Right lung (tissue), 5 donors: ENCODE results near the gene LIN54. TPM values are rescaled to one million over a fixed set of nuclear protein-coding genes. Genes with fewer than 3 reads are reported as not detected.

ENCODE experiments used
- DNase-seq, 2 donors: peaks; one replicate each; pipeline ENCODE4 v3.0.0-alpha.2; 2013
- polyA plus RNA-seq, 5 donors: library from polyadenylated mRNA; unstranded; fragments of 120-200 nt; gene quantifications; one replicate each; pipeline versions ENCODE4 v1.2.1 to v1.2.3, GENCODE V29; 2013; ENCODE audit warnings: inconsistent platforms in 1 of 5, low replicate concordance in 1 of 5; ENCODE audit not compliant: insufficient read length in 5 of 5, insufficient read depth in 1 of 5

LIN54 gene
- polyA plus RNA-seq, 5 donors, result 11.1 to 19.1 (median 15.7) TPM

DNA sequence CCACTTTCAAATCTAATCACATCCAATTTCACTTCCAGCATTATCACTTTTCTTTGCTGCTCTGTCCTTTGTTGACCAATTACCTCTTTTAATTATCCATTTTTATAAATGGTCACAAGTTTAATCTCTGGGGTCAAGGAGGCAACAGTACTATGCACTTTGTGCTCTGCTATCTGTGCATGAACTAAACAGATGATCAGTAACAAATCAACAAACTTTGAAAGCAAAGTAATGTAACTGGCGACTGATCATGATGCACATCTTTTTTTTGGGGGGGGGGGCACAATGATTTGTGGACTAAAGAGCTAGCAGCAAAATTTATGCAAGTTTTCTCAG is 118.2 kb downstream of the LIN54 start:
- no peak for DNase-seq

DNA sequence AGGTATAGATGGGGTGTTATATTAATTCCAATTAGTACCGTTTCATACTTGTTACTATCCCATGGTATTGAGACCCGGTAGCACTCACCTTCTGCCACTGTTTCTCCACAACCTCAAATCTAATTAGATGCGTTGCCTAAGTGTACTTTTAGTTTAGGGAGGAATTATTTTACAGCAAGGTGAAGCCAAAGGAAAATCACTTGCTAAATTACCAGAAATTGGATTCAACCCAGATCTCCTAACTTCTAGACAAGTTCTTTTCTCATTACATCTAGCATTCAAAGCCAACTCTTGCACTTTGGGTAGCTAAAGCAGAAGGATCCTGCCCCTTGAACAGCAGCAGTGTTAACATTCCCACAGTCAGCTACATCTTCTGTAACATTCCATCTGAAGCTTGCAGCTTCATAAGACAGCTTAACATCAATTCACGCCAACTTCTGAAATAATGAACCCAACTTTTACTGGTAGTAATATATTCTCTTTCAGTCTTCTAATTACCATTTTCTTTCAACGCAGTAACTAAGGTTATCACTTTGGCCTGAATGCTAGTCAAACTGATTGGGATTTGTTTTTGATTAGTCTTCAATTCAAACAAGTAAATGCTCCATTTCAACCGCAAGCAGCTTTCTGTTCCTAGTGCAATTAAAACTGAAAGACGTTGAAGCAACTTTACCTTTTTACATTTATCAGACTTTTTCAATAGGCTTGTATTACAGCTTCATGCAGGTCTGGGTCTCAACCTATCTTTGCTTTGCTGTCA is 118.7 kb downstream of the LIN54 start:
- peak in 1 of 2 donors; percentile 7 for DNase-seq

DNA sequence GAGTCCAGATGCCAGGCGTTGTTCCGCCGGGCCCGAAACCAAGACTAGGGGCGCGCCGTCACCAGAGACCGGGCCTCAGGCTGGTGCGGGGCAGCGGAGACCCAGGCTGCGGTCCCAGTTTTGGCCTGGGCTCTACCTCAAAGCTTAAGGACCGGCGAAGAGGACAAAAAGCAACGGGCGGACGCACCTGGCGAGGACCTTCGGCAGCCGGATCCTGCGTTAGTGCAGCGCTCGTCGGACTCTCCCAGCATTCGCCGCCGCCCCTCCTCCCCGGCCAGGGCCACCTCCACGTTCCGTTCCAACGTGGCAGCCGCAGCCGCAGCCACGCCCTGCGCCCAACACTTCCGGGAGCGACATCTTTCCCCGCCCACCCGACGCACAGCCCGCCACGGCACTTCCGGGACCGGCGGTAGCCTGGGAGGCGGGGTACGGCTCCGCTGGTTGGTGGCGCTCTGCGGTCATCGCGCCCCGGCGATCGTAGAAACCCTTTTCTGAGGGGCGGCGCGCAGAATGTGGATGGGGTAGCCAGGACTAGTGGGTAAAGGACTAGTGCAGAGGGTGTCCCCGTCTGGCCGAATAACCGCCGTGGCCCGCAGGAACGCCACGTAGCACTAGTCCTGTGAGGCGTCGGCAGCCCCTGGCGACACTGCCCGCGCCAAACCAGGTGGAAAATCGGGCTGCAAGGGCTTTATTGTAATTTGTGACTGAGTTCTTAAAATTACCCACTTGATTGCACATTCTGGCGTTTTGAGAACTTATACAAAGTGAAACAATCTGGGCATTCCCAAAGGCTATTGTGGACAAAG is 119.5 kb downstream of the LIN54 start, which contains the start of gene SEC31A:
Gene SEC31A, minus strand, starts transcription at position 253 of the 806 bp plus-strand sequence. CDS start 9,217 bp downstream, outside the sequence.
- DNase-seq, result peak; percentile 94 to 95

DNA sequence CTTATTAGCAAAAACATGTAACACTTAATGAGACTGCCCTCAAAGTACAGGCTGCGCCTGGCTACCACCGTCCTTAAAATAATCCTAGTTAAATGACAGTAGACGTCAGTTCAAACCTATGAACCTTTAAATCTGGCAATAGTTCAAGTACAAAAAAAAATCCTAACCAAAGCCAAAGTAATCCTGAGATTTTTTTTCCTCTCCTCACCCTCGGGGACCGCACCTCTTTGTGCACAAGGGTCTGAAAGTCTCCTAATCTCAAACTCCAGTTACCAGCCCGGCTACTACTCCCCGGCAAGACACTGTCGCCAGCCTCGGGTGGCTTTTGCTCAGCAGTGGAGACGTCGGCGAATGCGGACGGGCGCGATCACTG is 120.1 kb downstream of the LIN54 start:
- no peak for DNase-seq

DNA sequence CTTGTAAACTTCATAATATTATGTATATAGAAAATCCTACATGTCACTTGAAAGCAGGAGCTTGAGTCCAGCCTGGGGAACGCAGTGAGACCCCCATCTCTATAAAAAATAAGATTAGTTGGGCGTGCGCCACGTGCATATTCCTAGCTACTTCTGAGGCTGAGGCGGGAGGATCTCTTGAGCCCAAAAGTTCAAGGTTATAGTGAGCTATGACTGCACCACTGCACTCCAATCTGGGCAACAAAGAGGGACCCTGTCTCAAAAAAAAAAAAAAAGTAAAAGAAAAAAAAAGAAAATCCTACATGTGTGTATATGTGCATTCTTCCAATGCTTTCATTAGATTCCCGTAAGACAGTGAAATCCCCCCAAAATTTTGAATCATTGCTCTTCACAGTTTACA is 121.3 kb downstream of the LIN54 start:
- no peak for DNase-seq

DNA sequence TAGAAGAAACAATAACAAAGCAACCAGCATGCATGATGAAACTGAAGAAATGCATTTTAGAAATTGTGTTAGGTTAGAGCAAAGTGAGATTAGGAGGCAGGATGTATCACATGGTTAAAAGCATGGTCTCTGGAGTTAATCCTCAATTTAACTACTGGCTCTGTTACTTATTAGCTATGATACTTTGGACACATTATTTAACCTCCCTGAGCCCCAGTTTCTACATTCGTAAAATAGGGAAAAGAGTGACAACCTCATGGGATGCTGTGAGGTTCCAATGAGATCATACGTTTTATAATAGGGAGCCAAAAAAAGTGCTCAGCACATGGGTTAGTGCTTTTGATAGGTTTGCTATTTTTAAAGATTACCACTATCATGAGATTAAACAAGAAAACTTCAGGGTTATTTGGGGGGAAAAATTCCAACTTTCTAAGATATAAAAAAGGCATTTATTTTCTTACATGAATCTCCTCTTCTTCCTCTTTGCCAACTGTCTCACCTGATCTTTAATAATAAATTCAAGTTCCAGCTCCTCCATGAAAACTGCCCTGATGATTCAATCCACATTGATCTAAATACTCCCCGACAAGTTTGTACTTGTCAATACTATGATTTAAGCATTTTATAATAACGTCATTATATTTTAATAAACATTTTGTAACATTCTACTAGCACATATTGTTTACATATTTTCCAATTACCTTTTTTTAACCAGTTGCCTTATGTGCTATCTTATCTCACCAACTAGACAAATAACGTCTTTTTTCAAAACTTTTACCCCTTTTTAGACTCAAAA is 124.3 kb downstream of the LIN54 start:
- no peak for DNase-seq

DNA sequence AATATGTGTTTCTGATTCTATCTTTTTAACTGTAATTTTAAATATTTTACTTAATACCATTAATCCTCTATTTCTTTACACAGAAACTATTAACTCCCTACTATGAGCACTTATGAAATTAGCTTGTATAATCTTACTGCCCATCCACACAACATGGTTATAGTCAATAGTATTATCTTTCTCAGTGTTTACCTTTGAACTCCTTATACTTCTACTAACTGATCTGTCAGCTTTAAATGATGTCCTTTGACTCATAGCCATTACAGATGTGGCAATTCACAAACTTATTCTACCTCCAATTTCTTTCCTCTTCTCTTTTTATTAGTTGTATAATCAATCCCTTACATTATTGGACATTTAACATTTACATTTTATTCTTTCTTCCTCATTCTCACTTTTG is 125.2 kb downstream of the LIN54 start:
- no peak for DNase-seq

Other genes with a start within 250 kb of the LIN54 start
- 10 to 100 TPM; 35.5 to 41.9 (median 38.5) TPM for gene SCD5, start 212.0 kb downstream of the LIN54 start, polyA plus RNA-seq
- 100 to 1,000 TPM; 223 to 260 (median 248) TPM for gene SEC31A, start 119.7 kb downstream of the LIN54 start, polyA plus RNA-seq
- 10 to 100 TPM in 4 of 5 donors, 1 to 10 TPM in 1; 8.2 to 13.0 (median 11.9) TPM for gene THAP9, start 110.1 kb downstream of the LIN54 start, polyA plus RNA-seq
- 10 to 100 TPM; 60.2 to 80.2 (median 70.9) TPM for gene COPS4, start 24.4 kb upstream of the LIN54 start, polyA plus RNA-seq
- 1 to 10 TPM; 7.1 to 8.7 (median 7.7) TPM for gene PLAC8, start 103.9 kb upstream of the LIN54 start, polyA plus RNA-seq